Testis (tissue), 3 donors: ENCODE measurements around the gene GLYATL3. TPM values are rescaled to one million over a fixed set of nuclear protein-coding genes. Genes with fewer than 3 reads are reported as not detected.

Experiments
- DNase-seq: peaks from one replicate; pipeline ENCODE4 v3.0.0-alpha.2; 2019
- H3K27ac ChIP-seq, 2 donors: fragments of 200-600 bp; sonication (generic); one replicate each; pipeline ENCODE4 v1.5.1; 2019
- H3K27me3 ChIP-seq: fragments of 200-600 bp; sonication (generic); one replicate; pipeline ENCODE4 v1.5.1; 2019
- H3K36me3 ChIP-seq: fragments of 200-600 bp; sonication (generic); one replicate; pipeline ENCODE4 v1.5.1; 2017; ENCODE audit warnings: low read depth; ENCODE audit errors: missing control alignments
- H3K4me1 ChIP-seq: fragments of 200-600 bp; sonication (generic); one replicate; pipeline ENCODE4 v1.5.1; 2019
- H3K4me3 ChIP-seq, 2 donors: fragments of 200-600 bp; sonication (generic); one replicate each; pipeline ENCODE4 v1.5.1; 2017 to 2019
- H3K9me3 ChIP-seq: fragments of 200-600 bp; sonication (generic); one replicate; pipeline ENCODE4 v1.5.1; 2017
- POLR2A ChIP-seq: fragments of 450-650 bp; IDR thresholded peaks from one replicate; pipeline ENCODE4 v1.6.1; 2017; ENCODE audit warnings: antibody characterized with exemption, mild to moderate bottlenecking, moderate library complexity
- WGBS, 2 donors: methylation state at CpG; one replicate each; pipeline ENCODE4 v1.1.5; 2018; 5-methylcytosine and 5-hydroxymethylcytosine counted together
- intact Hi-C: fragments of 100-400 bp; cut with DNase I; formaldehyde crosslinking; loops from one replicate; pipeline ENCODE4 v1.15.1; 2023; ENCODE audit warnings: low total_unique reads
- polyA plus RNA-seq: library from polyadenylated mRNA; stranded (reverse); fragments of 350-450 nt; fragmentation: Illumina TruSeq; extraction: RNeasy Lipid Tissue Mini Kit (QIAGEN cat#74804); gene quantifications from one replicate; pipeline ENCODE4 v1.2.3, GENCODE V29; 2014; ENCODE audit warnings: low read depth, low replicate concordance; ENCODE audit not compliant: insufficient read depth
- total RNA-seq, 2 donors: library from RNA; depleted of rRNA; stranded (reverse); fragments of >200 nt; gene quantifications; one replicate each; pipeline ENCODE4 v1.2.3, GENCODE V29; 2016
- TF ChIP-seq, protein P1 (sequence below), 3 experiments: fragments of 450-650 bp in 2 of 3; fragments of 200-600 bp in 1 of 3; sonication (generic) in 1 of 3; IDR thresholded peaks; one replicate each; pipeline ENCODE4 v1.5.1; 2016 to 2019; ENCODE audit warnings: antibody characterized with exemption in 3 of 3, mild to moderate bottlenecking in 2 of 3, moderate library complexity in 1 of 3

GLYATL3 gene
- total and polyA plus RNA-seq, 3 donors from 2014 or later, result not detected

DNA sequence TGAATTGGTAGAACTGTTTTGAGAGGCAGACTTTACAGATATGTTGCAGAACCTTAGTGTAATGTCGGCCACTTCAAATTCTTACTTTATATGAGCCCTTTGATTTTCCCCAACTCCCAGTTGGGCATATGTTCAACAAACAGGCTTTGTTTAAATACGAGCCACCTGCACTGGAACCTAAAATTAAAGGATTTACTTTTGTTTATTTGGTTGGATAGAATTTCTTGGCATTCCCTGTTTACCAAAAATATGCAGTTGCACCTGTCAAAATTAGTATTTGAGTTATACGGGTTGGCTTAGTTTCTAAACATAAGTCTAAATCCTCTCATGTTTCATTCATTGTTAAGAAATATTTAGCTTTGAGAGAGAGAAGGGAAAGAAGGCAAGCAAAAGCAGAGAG, 2.4 kb upstream of the GLYATL3 start:
- Histone ChIP-seq H3K27ac (no peak overlapping the region), H3K36me3 (no peaks in the 10 kb centered on the region), H3K27me3 (no peaks in the 10 kb centered on the region), H3K4me3 (no peak overlapping the region), H3K4me1 (no peaks in the 10 kb centered on the region), H3K9me3 (no peaks in the 10 kb centered on the region)
- intact Hi-C loops, result no loop called here
- WGBS, 2 donors, result 78 to 92% methylated on average over 3 of the region's 3 CpGs
- TF ChIP-seq, protein P1, sequence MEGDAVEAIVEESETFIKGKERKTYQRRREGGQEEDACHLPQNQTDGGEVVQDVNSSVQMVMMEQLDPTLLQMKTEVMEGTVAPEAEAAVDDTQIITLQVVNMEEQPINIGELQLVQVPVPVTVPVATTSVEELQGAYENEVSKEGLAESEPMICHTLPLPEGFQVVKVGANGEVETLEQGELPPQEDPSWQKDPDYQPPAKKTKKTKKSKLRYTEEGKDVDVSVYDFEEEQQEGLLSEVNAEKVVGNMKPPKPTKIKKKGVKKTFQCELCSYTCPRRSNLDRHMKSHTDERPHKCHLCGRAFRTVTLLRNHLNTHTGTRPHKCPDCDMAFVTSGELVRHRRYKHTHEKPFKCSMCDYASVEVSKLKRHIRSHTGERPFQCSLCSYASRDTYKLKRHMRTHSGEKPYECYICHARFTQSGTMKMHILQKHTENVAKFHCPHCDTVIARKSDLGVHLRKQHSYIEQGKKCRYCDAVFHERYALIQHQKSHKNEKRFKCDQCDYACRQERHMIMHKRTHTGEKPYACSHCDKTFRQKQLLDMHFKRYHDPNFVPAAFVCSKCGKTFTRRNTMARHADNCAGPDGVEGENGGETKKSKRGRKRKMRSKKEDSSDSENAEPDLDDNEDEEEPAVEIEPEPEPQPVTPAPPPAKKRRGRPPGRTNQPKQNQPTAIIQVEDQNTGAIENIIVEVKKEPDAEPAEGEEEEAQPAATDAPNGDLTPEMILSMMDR (IDR thresholded peaks at IDR 0.05), result no peak
- TF ChIP-seq POLR2A, result no peak
- no peak for DNase-seq

DNA sequence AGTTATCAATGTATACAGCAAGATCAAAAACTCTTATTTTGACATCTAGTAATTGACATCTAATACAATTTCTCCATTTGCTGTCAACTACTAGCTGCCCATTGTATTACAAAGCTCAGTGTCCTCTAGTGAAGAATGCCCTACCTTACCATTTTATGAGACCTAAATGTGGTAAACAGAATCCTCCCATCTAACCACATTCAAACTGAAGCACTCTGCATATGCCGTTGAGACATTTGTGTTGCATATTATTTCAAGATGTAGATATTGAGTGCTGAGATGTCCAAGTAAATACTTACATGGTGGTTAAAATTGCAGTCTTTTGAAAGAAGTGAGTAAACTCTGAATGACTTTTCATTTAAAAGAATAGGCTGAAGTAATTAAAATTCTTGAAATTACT, 597 bp upstream of the GLYATL3 start:
- H3K4me3 ChIP-seq, result no peak overlapping the region
- no peak for TF ChIP-seq POLR2A
- TF ChIP-seq, protein P1 (IDR thresholded peaks at IDR 0.05), result no peak
- H3K4me1 ChIP-seq, result no peaks in the 10 kb centered on the region
- intact Hi-C loops, result no loop called here
- DNase-seq, result no peak
- no peaks in the 10 kb centered on the region for H3K9me3 ChIP-seq
- no peaks in the 10 kb centered on the region for H3K36me3 ChIP-seq
- WGBS, 2 donors, result 82 to 89% methylated on average over 1 of the region's 1 CpG
- H3K27me3 ChIP-seq, result no peaks in the 10 kb centered on the region
- no peak overlapping the region for H3K27ac ChIP-seq

DNA sequence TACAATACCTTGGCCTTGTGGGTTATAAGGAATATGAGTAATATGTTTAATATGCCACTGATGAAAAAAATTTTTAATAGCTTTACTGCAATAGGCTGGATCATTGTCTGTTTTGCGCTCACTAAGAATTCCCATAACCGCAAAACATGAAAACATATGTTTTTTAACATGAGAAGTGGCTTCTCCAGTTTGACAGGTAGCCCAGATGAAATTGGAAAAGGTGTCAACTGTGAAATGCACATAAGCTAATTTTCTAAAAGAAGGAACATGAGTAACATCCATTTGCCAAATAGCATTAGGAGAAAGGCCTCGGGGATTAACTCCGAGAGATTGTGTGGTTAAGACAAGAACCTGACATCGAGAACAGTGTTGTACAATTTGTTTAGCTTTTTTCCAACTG, 4.9 kb downstream of the GLYATL3 start:
- Histone ChIP-seq H3K9me3 (no peaks in the 10 kb centered on the region), H3K36me3 (no peaks in the 10 kb centered on the region), H3K4me3 (no peak overlapping the region), H3K27ac (no peak overlapping the region), H3K27me3 (no peaks in the 10 kb centered on the region), H3K4me1 (no peaks in the 10 kb centered on the region)
- intact Hi-C loops, result no loop called here
- no peak for DNase-seq
- no peak for TF ChIP-seq POLR2A
- TF ChIP-seq, protein P1 (IDR thresholded peaks at IDR 0.05), result no peak
- 83 to 95% methylated on average over 5 of the region's 5 CpGs for WGBS, 2 donors

DNA sequence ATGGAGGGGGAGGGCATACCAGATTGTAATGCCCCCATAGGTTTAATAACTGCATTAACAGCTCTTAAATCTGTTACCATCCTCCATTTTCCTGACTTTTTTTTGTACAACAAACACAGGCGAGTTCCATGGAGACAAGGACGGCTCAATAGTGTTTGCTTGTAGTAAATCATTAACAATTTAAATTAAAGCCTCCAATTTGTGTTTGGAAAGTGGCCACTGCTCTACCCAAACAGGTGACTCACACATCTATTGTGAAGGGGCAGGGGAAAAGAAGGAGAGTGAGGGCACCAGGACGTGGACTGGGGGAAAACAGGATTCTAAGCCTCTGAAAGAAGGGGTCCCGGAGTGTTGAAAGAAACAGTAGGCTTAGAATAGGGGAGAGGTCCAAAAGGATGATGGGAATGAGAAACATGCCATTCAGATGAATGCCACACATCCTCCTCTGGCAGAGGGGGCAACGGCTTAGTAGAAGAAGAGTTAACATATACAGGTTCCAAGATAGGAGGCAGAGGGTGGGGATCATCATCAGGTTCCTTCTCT, 6.9 kb downstream of the GLYATL3 start:
- TF ChIP-seq POLR2A, result no peak
- TF ChIP-seq, protein P1 (IDR thresholded peaks at IDR 0.05), result no peak
- H3K27me3 ChIP-seq, result no peaks in the 10 kb centered on the region
- H3K9me3 ChIP-seq, result no peaks in the 10 kb centered on the region
- no peaks in the 10 kb centered on the region for H3K4me1 ChIP-seq
- no peaks in the 10 kb centered on the region for H3K36me3 ChIP-seq
- DNase-seq, result no peak
- intact Hi-C loops, result no loop called here
- no peak overlapping the region for H3K27ac ChIP-seq
- WGBS, 2 donors, result 87 to 88% methylated on average over 5 of the region's 5 CpGs
- no peak overlapping the region for H3K4me3 ChIP-seq

DNA sequence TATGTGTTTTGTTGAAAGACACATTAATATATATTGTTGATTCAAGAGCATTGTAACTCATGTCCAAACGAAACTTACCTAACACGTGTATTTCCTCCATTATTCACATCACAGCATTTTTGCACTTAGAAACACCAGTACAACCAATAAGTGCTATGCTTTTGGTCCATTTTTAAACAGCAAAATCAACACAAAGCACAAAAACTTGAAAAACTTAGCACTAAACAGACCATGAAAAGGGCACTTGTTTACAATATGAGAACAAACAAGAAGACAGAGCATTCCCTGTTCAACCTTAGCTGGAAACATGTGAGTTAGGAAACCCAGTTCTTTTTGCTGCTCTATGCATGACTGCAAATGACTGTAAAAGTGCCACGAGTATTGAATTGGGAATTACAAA, 9.6 kb downstream of the GLYATL3 start:
- Histone ChIP-seq H3K4me3 (no peak overlapping the region), H3K27me3 (no peaks in the 10 kb centered on the region), H3K4me1 (no peaks in the 10 kb centered on the region), H3K36me3 (no peaks in the 10 kb centered on the region), H3K9me3 (no peaks in the 10 kb centered on the region), H3K27ac (no peak overlapping the region)
- intact Hi-C loops, result no loop called here
- DNase-seq, result no peak
- 72 to 87% methylated on average over 3 of the region's 3 CpGs for WGBS, 2 donors
- TF ChIP-seq, protein P1 (IDR thresholded peaks at IDR 0.05), result no peak
